Cerebellar nuclear complex (tissue), 1 donor: ENCODE results near the gene APOD.

Experiments
- DNase-seq, 2 experiments: peaks; one replicate each; lab custom pipeline; 2025; lab: John Stamatoyannopoulos, UW

Gene APOD

GRCh38 chr3:195553268-195553667, 30.5 kb downstream of the APOD start:
- no peak for DNase-seq

- no peak for DNase-seq
Observed at GRCh38 chr3:195551381-195551978, 32.3 kb downstream of the APOD start.

DNA sequence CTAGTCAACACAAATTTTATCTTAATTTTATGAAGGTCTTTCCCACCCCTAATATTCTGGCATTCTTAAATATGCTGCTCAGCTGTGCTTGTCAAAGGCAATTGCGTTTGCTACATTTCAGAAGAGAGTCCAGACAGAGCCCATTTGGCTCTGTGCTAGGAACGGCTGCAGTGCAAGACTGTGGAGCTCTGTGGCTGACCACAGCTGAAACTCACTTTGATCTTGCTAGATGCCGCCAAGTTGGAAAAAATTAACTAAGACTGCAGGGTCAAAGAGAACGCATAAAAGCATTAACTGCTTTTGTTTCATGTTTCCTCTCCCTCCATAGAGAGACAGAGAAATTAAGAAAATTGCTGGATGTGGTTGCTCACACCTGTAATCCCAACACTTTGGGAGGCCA, 33.0 kb downstream of the APOD start:
- no peak for DNase-seq

- DNase-seq, result no peak
Observed at GRCh38 chr3:195549931-195550519, 33.7 kb downstream of the APOD start.

GRCh38 chr3:195548987-195549386, 34.8 kb downstream of the APOD start:
- DNase-seq, result no peak

- DNase-seq, result no peak
Observed at GRCh38 chr3:195548501-195548900, 35.2 kb downstream of the APOD start.

DNA sequence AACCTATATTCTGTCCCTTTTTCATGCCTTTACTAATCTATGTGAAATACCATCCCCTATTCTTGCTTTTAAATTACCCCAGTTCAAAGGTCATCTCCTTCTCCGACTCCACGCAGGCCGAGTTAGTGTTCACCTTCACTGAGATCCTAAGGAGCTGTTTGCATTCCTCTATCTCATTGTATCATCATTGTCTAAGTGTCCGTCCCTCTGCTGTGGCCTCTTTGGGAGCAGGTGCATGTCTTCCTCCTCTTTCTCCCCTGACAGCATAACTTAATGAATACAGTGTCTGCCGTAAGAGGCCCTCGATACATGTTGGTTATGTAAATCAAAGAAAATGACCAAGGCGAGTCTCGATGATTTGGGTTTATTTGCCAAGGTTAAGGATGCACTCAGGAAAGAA, 35.7 kb downstream of the APOD start:
- DNase-seq, result no peak

- DNase-seq, result no peak
Observed at GRCh38 chr3:195546130-195546560, 37.6 kb downstream of the APOD start.

GRCh38 chr3:195544634-195545033, 39.1 kb downstream of the APOD start:
- no peak for DNase-seq

GRCh38 chr3:195544230-195544536, 39.6 kb downstream of the APOD start:
- DNase-seq, result no peak

GRCh38 chr3:195543500-195544229, 40.1 kb downstream of the APOD start:
- no peak for DNase-seq

DNA sequence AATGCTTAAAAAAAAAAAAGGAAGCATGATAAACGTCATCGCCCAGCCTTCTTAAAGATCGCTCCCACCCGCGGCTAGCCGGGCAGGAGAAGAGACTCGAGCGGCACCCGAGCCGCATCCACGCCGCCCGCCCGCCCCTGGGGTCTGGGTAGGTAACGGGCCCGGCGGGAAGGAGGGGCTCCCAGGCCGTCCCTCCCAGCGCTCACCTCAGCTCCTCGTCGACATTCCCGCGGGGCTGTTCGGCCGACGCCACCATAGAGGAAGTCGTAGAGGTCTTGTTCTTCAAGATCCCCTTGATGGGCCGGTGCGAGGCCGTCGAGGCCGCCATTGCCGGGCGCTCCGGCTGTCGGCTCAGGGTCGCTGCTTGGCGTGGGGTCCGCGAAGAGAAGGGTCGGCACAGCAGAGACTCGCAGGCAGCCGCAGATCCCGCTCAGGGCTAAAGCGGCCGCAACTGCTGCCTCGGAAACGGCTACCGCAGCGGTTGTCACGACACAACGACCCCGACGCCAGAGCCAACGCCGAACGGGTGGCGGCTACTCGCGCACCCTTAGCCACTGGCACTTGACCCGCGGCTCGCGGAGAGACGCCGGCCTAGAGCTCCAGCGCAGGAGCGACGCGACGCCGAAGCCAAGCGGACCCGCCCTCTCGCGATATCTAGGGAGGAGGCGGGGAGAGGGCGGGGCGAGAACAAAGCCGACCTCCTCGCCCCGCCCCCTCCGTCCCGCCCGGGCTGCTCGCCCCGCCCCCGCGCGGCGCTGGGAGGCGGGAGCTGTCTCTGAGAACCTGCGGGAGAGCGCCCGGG, 40.8 kb downstream of the APOD start, which contains the start of gene PPP1R2:
TSS of gene PPP1R2 (minus strand) at position 628 of the 802 bp plus-strand sequence. CDS start at position 328, 300 bp downstream.
- DNase-seq, result peak; percentile 55 to 76

DNA sequence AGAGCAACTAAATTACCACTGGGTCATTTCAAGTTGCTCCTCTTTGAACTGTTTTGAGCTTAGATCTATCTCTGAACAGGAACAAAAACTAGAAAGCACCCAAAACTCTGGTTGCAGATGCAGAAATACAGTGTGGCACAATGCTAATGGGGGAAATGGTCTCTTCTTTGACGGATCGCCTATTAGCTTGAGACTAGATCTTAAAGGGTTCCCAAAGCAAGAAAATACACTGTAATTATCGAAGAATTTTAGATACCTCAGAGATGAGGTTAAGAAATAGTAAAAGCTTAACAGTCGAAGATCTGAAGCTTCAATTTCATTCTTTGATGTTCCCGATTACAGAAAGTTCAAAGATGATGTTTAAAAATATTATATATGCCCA, 41.4 kb downstream of the APOD start:
- no peak for DNase-seq

DNA sequence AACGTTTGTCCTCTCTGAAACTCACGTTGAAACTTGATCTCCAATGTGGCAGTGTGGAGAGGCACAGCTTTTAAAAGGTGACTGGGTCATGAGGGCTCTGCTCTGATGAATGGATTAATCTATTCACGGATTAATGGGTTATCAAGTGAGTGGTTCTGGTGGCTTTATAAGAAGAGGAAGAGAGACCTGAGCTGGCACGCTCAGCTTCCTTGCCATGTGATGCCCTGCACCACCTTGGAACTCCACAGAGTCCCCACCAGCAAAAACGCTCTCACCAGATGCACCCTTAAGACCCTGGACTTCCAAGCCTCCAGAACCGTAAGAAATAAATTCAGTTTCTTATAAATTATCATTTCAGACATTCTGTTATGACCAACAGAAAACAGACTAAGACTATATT, 43.2 kb downstream of the APOD start:
- no peak for DNase-seq

GRCh38 chr3:195540027-195540426, 43.7 kb downstream of the APOD start:
- no peak for DNase-seq

DNA sequence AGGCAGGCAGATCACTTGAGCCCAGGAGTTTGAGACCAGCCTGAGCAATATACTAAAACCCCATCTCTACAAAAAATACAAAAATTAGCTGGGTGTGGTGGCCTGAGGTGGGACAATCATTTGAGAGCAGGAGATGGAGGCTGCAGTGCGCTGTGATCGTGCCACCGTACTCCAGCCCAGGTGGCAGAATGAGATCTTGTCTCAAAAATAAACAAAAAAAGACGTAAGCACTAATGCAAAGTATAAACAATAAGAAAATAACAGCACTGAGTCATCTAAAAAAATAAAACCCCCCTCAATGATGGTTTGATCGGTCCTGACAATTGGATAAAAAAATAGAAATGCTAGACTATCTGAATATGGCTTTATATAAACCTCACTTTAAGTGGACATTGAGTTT, 44.3 kb downstream of the APOD start:
- DNase-seq, result no peak

DNA sequence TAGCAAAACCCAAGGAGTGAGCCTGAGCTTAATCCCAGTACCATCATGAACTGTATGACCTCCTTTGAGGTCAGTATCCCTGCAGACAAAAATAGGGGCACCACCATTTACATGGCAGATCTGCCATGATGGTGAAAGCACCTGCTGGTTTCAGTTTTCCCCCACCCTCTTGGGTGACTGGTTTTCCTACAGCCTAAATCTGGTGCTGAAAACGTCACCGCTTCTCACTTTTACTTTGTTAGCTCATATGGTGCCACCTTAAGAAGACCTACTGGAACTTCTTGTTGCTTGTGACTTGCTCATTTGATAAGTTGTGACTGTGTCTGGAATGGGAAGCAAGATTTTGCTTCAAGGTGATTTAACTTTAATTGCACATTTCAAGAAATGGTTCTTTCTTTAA, 45.7 kb downstream of the APOD start:
- no peak for DNase-seq

- DNase-seq, result no peak
Observed at GRCh38 chr3:195535293-195535692, 48.4 kb downstream of the APOD start.

DNA sequence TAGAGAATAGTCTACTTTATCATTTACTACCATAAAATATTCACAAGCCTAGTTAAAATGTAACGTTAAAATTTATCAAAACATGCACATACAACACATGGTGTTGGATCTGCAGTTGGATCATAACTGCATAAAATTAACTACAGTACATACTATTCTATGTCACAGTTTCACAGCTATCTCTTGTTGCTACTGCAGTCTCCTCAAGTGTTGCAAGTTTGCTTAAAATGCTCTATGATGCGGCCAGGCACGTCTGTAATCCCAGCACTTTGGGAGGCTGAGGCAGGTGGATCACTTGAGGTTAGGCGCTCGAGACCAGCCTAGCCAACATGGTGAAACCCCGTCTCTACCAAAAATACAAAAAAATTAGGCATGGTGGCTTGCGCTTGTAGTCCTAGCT, 50.9 kb downstream of the APOD start:
- DNase-seq, result no peak

GRCh38 chr3:195532345-195532744, 51.4 kb downstream of the APOD start:
- DNase-seq, result no peak

GRCh38 chr3:195531683-195532082, 52.1 kb downstream of the APOD start:
- no peak for DNase-seq

DNA sequence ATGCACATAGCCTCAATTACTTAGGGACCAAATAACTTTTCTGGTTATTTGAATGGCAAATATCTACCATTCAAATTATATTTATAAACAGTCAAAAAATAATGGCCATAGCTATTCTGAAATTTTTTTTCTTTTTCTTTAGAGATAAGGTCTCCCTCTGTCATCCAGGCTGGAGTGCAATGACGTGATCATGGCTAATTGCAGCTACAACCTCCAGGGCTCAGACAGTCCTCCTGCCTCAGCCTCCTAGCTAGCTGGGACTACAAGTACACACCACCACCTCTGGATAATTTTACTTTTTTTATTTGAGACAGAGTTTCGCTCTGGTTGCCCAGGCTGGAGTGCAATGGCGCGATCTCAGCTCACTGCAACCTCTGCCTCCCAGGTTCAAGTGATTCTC, 57.2 kb downstream of the APOD start:
- no peak for DNase-seq
